GM12872 (cell line): ENCODE measurements around the gene GFER.

Experiments used
- TF ChIP-seq, protein P1 (sequence below): IDR thresholded peaks from 3 replicates; pipeline ENCODE4 v1.5.1; 2011; ENCODE audit warnings: low read depth, mild to moderate bottlenecking, low read length, moderate library complexity; ENCODE audit not compliant: insufficient read depth

The GFER gene

DNA sequence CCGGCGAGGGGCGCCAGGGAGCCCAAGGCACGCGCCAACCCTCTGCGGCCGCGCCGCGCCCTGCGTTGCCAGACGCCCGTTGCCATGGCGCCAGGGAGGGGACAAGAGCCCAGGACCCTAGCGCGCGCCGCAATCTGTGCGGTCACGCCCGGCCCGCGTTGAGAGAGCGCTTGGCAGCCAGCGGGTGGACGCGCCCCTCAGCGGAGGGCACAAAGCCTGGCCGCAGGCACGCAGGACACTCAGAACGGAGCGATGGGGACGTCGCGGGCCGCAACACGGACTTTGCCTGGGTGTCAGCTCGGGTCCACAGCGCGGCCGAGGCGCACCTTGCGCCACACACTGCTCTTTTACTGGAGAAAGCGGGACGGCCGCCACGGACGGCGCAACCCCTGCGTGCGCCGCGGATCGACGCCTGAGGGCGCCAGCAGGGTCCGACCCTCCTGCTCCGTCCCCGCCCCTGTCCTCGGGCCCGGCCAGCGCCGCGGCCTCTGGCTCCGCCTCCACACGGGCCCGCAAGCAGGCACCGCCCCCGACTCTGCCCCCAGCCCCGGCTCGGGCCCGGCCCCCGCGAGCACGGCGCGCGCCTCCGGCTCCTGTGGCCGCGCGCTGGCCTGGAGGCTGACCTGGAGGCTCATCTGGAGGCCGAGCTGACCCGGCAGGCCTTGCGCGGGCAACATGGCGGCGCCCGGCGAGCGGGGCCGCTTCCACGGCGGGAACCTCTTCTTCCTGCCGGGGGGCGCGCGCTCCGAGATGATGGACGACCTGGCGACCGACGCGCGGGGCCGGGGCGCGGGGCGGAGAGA is at the start of gene GFER:
Gene GFER (plus strand): TSS at position 650 of the 803 bp plus-strand sequence. CDS start 26 bp downstream, at position 676.
- TF ChIP-seq, protein P1, sequence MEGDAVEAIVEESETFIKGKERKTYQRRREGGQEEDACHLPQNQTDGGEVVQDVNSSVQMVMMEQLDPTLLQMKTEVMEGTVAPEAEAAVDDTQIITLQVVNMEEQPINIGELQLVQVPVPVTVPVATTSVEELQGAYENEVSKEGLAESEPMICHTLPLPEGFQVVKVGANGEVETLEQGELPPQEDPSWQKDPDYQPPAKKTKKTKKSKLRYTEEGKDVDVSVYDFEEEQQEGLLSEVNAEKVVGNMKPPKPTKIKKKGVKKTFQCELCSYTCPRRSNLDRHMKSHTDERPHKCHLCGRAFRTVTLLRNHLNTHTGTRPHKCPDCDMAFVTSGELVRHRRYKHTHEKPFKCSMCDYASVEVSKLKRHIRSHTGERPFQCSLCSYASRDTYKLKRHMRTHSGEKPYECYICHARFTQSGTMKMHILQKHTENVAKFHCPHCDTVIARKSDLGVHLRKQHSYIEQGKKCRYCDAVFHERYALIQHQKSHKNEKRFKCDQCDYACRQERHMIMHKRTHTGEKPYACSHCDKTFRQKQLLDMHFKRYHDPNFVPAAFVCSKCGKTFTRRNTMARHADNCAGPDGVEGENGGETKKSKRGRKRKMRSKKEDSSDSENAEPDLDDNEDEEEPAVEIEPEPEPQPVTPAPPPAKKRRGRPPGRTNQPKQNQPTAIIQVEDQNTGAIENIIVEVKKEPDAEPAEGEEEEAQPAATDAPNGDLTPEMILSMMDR = peak; percentile 56

DNA sequence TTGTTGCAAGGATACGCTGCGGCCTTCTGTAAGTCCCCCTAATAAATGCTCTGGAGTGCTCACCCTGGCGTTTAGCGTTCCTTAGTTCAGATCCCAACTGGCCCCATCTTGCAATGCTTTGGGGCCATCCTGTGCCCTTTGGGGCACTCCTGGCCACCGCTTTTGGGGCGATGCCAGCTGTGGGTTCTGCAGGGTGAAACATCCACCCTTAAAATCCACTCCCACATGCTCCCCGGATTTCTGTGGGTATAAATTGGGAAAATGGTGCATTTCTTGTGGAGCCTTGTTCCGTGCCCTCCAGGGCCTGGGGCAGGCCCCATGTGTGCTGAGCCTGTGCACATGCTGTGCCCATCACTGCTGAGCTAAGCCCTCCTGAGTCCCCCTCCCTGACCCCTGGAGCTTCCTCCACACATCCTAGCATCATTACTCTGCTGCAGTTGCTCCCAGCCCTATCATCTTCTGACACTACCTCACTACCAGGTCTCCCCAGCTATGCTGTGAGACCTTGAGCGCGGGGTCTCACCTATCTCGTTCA is 47.0 kb upstream of the GFER start:
- TF ChIP-seq, protein P1 = no peak

DNA sequence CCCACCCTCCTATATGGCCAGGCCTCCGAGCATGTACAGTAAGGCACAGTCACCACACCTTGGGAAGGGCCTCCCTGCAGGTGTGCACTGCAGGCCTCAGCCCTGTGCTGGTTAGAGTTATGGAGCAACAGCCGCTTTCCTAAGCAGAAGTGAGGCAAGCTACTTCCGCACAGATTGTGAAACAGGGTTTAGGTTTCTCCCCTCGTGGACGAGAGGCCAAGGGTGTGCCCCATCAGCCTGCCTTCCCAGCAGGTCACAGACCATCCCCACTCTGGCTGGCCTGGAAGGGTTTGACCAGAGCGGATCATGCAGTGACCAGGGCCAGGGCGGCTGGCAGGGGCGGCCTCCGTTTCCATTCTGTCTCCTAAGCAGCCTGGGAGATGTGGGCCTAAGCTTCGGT is 45.7 kb upstream of the GFER start:
- TF ChIP-seq, protein P1 = no peak

DNA sequence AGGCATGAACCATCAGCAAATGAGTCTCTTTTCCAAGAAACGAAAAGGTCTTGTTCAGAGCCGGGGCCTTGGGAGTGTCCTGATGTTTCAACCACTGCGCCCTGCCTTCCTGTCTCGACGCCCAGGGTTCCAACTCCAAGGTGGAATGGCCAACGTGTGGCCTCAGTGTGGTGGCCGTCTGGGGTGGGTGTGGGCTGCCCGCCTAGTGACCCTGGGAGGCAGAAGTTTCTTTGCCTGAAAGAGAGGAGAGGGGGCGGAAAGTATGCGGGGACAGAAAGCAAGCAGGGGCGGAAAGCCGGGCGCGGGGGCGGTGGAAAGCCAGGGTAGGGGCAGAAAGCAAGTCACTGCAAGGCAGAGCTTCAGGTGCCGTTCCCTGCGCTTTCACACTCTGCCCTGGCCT is 45.1 kb upstream of the GFER start:
- TF ChIP-seq, protein P1 = no peak

DNA sequence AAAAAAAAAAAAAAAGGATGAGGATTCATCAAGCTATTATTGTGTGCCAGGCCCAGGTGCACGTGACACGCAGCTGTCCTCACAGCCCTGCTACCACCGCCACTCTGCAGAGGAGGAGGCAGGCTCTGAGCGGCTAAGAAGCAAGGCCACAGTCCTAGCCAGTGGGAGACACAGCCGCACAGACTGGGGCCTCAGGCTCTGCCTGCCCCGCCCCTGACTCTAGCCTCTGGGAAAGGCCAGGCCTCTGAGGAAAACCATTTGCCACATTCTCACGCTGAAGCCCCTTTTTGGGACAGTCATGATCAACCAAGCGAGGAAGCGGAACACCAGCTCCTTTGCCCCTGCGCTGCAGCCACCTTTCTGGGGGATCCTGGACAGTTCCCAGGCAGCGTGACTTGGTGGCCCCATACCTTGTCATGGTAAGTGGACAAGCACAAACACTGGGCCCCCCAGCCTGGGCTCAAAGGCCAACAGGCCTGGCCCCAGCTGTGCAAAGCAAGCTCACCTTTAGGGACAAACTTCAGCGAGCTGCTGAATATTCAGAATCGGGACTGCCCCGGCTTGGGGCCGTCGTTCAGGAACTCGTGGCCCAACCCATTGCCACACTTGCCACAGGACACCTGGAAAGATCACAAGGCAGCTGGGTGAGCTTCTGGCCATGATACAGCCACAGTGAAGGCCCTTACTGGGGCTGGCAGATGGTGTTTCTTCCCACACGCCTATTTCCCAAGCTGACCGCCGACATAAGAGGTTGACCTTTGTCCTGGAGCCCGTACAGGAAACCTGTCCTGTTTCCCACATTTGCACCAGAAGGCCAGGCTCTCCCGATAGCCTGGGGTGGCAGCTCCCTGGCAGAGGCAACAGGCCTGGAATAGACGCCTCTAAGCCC is 43.5 kb upstream of the GFER start:
- TF ChIP-seq, protein P1 = no peak

DNA sequence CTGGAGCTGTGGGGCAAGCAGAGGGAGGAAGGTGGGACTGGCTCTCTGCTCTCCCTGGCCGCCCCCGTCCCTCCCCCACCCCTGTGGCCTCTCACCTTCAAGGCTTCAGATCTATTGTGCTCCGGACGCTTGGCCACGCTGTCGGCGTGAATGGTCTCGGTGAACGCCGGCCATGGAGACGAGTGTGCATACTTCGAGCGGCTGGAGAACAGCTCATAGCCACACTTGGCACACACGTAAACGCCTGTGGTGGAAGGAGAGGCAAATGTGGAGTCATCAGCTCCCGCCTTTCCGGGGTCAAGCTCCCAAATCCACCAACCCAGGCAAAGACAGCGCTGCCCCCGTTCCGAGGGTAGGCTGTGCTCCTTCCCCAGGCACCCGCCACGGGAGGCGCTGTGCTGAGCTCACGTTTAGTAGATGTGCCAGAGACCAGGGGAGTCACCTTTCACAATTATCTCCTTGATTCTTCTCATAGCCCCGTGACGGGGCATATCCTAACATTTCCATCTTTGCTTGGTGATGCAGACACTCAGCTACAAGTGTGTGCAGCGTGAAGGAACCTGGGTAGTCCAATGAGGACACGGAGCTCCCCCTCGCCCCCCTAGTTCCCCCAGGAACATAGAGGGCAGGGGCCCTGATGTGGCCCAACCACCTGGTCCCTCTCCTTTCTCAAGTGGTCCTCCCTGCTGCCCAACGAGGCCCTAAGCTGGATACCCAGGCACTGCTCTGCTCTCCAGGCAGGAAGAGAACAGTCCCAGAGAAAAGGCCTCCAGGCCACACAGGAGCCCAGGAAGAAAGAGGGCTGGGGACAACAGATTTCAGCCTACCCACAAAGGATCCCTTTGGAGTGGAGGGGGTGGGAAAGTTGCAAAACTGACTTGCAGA is 42.6 kb upstream of the GFER start:
- TF ChIP-seq, protein P1 = no peak
